Middle frontal gyrus (tissue), 1 donor: ENCODE results near the gene USP27X.

Source experiments
- DNase-seq: peaks from one replicate; pipeline ENCODE4 v3.0.0-alpha.2; 2015; ENCODE audit warnings: low spot score; ENCODE audit errors: extremely low spot score

The USP27X gene

GRCh38 chrX:49878834-49879655, at the start of gene USP27X:
TSS of gene USP27X (plus strand) at chrX:49879484. CDS start at chrX:49880308, 824 bp downstream.
- peak; percentile 57 for DNase-seq

- DNase-seq, result no peak
These were observed 40.9 kb upstream of the USP27X start for GRCh38 chrX:49838374-49838773.

GRCh38 chrX:49840679-49841078, 38.6 kb upstream of the USP27X start:
- peak; percentile 3 for DNase-seq

GRCh38 chrX:49842621-49843020, 36.7 kb upstream of the USP27X start:
- DNase-seq, result no peak

GRCh38 chrX:49844611-49845010, 34.7 kb upstream of the USP27X start:
- peak; percentile 41 for DNase-seq

GRCh38 chrX:49845701-49846403, 33.4 kb upstream of the USP27X start:
- no peak for DNase-seq

GRCh38 chrX:49846522-49846921, 32.8 kb upstream of the USP27X start:
- DNase-seq, result no peak

GRCh38 chrX:49848275-49848674, 31.0 kb upstream of the USP27X start:
- DNase-seq, result no peak

- no peak for DNase-seq
These were observed 29.3 kb upstream of the USP27X start for GRCh38 chrX:49850028-49850427.

GRCh38 chrX:49853661-49854060, 25.6 kb upstream of the USP27X start:
- no peak for DNase-seq

- no peak for DNase-seq
These were observed 22.5 kb upstream of the USP27X start for GRCh38 chrX:49856819-49857218.

GRCh38 chrX:49858341-49858740, 20.9 kb upstream of the USP27X start:
- DNase-seq, result no peak

GRCh38 chrX:49859491-49859890, 19.8 kb upstream of the USP27X start:
- no peak for DNase-seq

GRCh38 chrX:49860867-49861535, 18.3 kb upstream of the USP27X start:
- no peak for DNase-seq

- DNase-seq, result no peak
These were observed 17.2 kb upstream of the USP27X start for GRCh38 chrX:49862093-49862492.

GRCh38 chrX:49868739-49869138, 10.5 kb upstream of the USP27X start:
- no peak for DNase-seq

GRCh38 chrX:49876750-49877149, 2.5 kb upstream of the USP27X start:
- DNase-seq, result peak; percentile 9

GRCh38 chrX:49877397-49878101, 1.7 kb upstream of the USP27X start:
- DNase-seq, result no peak

GRCh38 chrX:49878128-49878833, 1.0 kb upstream of the USP27X start:
- no peak for DNase-seq

- no peak for DNase-seq
These were observed 483 bp downstream of the USP27X start for GRCh38 chrX:49879656-49880277.
